HepG2 (cell line): ENCODE data around the gene ANLN. TPM values are rescaled to one million over a fixed set of nuclear protein-coding genes. Genes with fewer than 3 reads are reported as not detected.

Source experiments
- ATAC-seq: fragments of 200-7000 bp; cut with Tn5 transposase; 3 replicates; pipeline ENCODE4 v1.9.1; 2020; ENCODE audit warnings: mild to moderate bottlenecking, moderate library complexity
- Bru-seq: library from RNA; stranded (reverse); fragments of 400-500 nt; gene quantifications from one replicate; lab custom pipeline; 2021; lab: Mats Ljungman, UMichigan
- BruChase-seq, 2 experiments: library from RNA; stranded (reverse); fragments of 400-500 nt; gene quantifications; one replicate each; lab custom pipeline; 2021; lab: Mats Ljungman, UMichigan
- BruUV-seq: library from RNA; stranded (reverse); fragments of 400-500 nt; replicated peaks from 2 replicates; lab custom pipeline; 2021; lab: Mats Ljungman, UMichigan
- CTCF ChIA-PET: fragments of 300-600 bp; formaldehyde crosslinking; extraction: SDS; loops from one replicate; lab custom pipeline; 2021; ENCODE audit warnings: low total read pairs, inconsistent platforms, low intra/inter-chr PET ratio; lab: Yijun Ruan, JAX
- POLR2A ChIA-PET: fragments of 350-600 bp; sonication (Branson Sonifier 250); formaldehyde crosslinking; loops from one replicate; lab custom pipeline; 2020; ENCODE audit warnings: antibody characterized with exemption, inconsistent platforms; lab: Yijun Ruan, JAX
- DNase-seq: peaks from one replicate; pipeline ENCODE4 v3.0.0-alpha.2; 2015; ENCODE audit warnings: low spot score
- FAIRE-seq: peaks from 3 replicates; lab custom pipeline; 2011; peaks lifted over from hg19 to GRCh38; lab: Jason Lieb, UNC
- H2AFZ ChIP-seq: one replicate; pipeline ENCODE4 v1.6.1; 2011; ENCODE audit warnings: low read length, inconsistent platforms
- H3K27ac ChIP-seq: fragments of 300-600 bp; 3 replicates; pipeline ENCODE4 v1.8.0; 2011; ENCODE audit warnings: mixed run types, mild to moderate bottlenecking, mixed read lengths, low read length, inconsistent platforms; ENCODE audit not compliant: insufficient read depth; ENCODE audit errors: extremely low read length
- H3K27me3 ChIP-seq, 2 experiments: fragments of 200-600 bp in 1 of 2; 2 replicates in 1 of 2; 3 replicates in 1 of 2; pipeline versions ENCODE4 v1.6.0 to v1.8.0; 2011; ENCODE audit warnings: low read length in 2 of 2, mild to moderate bottlenecking in 2 of 2, moderate library complexity in 2 of 2, inconsistent platforms in 1 of 2; ENCODE audit not compliant: insufficient read depth in 2 of 2, control insufficient read depth in 1 of 2
- H3K36me3 ChIP-seq, 2 experiments: fragments of 200-600 bp in 1 of 2; replicated peaks in 1 of 2; 2 replicates in 1 of 2; 3 replicates in 1 of 2; pipeline versions ENCODE4 v1.5.1 to v1.8.0; 2011; ENCODE audit warnings: low read length in 2 of 2, inconsistent platforms in 1 of 2; ENCODE audit not compliant: insufficient read depth in 2 of 2, control insufficient read depth in 1 of 2
- H3K4me1 ChIP-seq: 2 replicates; pipeline ENCODE4 v1.5.1; 2012; ENCODE audit warnings: low read length, inconsistent platforms; ENCODE audit not compliant: insufficient read depth
- H3K4me2 ChIP-seq: 2 replicates; pipeline ENCODE4 v1.6.0; 2011; ENCODE audit warnings: low read depth, low read length, inconsistent platforms
- H3K4me3 ChIP-seq, 3 experiments: fragments of 200-600 bp in 1 of 3; sonication (generic), shearing (Covaris generic) in 1 of 3; replicated peaks in 1 of 3; 2 replicates each; pipeline ENCODE4 v1.5.1; 2011 to 2016; ENCODE audit warnings: low read length in 3 of 3, inconsistent platforms in 2 of 3, low read depth in 2 of 3, mild to moderate bottlenecking in 2 of 3, control low read depth in 1 of 3, mixed read lengths in 1 of 3; ENCODE audit not compliant: insufficient read depth in 1 of 3
- H3K79me2 ChIP-seq: one replicate; pipeline ENCODE4 v1.6.1; 2011; ENCODE audit warnings: low read length, inconsistent platforms; ENCODE audit not compliant: insufficient read depth
- H3K9ac ChIP-seq: 2 replicates; pipeline ENCODE4 v1.6.0; 2011; ENCODE audit warnings: mild to moderate bottlenecking, low read depth, low read length, inconsistent platforms; ENCODE audit not compliant: insufficient read depth
- H3K9me3 ChIP-seq: 2 replicates; pipeline ENCODE4 v1.5.1; 2012; ENCODE audit warnings: mild to moderate bottlenecking, low read length
- H4K20me1 ChIP-seq: 2 replicates; pipeline ENCODE4 v1.6.0; 2011; ENCODE audit warnings: inconsistent platforms, mild to moderate bottlenecking, low read length, moderate library complexity; ENCODE audit not compliant: insufficient read depth
- BRCA1 ChIP-seq: sonication (generic); formaldehyde crosslinking; IDR thresholded peaks from 2 replicates; pipeline ENCODE4 v1.4.0; 2020; ENCODE audit warnings: missing genetic modification reagents
- FOXK1 ChIP-seq: sonication (generic); formaldehyde crosslinking; IDR thresholded peaks from 2 replicates; pipeline ENCODE4 v1.4.0; 2020; ENCODE audit warnings: low read depth, missing genetic modification reagents, borderline replicate concordance
- NCOR1 ChIP-seq: fragments of 200-600 bp; sonication (generic); IDR thresholded peaks from 2 replicates; pipeline ENCODE4 v1.7.0; 2017; ENCODE audit warnings: antibody characterized with exemption, low read length, borderline replicate concordance
- PAXIP1 ChIP-seq: sonication (generic); formaldehyde crosslinking; conservative IDR thresholded peaks from 2 replicates; pipeline ENCODE4 v1.4.0; 2020; ENCODE audit warnings: mild to moderate bottlenecking, missing genetic modification reagents, moderate library complexity
- RBM39 ChIP-seq: fragments of 200-400 bp; formaldehyde crosslinking; IDR thresholded peaks from one replicate; pipeline ENCODE4 v1.6.1; 2018; ENCODE audit warnings: antibody characterized with exemption, mild to moderate bottlenecking, low read depth, low read length; ENCODE audit not compliant: poor library complexity, severe bottlenecking
- ZNF430 ChIP-seq: sonication (generic); formaldehyde crosslinking; IDR thresholded peaks from 2 replicates; pipeline ENCODE4 v1.9.0; 2021; ENCODE audit warnings: mild to moderate bottlenecking, missing genetic modification reagents
- ZNF580 ChIP-seq: IDR thresholded peaks from 2 replicates; pipeline ENCODE4 v1.6.1; 2016; ENCODE audit warnings: low read depth, borderline replicate concordance
- WGBS: methylation state at CpG from one replicate; pipeline ENCODE4 v1.1.6; 2017; ENCODE audit warnings: low lambda C conversion rate; 5-methylcytosine and 5-hydroxymethylcytosine counted together
- in situ Hi-C: cut with HindIII; loops from 2 replicates; pipeline ENCODE4 v1.10.0; 2017; ENCODE audit warnings: low pct_unique_long_range_greater_than_20kb; ENCODE audit not compliant: extremely low pct_ligation_motif_present
- intact Hi-C: fragments of 100-400 bp; cut with micrococcal nuclease; formaldehyde crosslinking; loops from one replicate; pipeline ENCODE4 v1.10.0; 2022; ENCODE audit not compliant: unreplicated experiment
- long read RNA-seq, 2 experiments: library from RNA in 1 of 2; library from polyadenylated mRNA in 1 of 2; stranded (forward) in 1 of 2; unstranded in 1 of 2; transcript quantifications; one replicate each; pipeline ENCODE4 v2.0.0, GENCODE V29; 2019 to 2022
- polyA minus RNA-seq, 3 experiments: library from RNA; depleted of rRNA, polyadenylated mRNA; stranded (reverse); fragments of >200 nt; gene quantifications; 2 replicates each; pipeline ENCODE4 v1.2.3, GENCODE V29; 2011; ENCODE audit warnings: low replicate concordance in 1 of 3
- polyA plus RNA-seq, 8 experiments: library from polyadenylated mRNA; depleted of rRNA in 3 of 8; stranded (reverse) in 7 of 8; unstranded in 1 of 8; fragments of >200 nt; fragmentation: Illumina TruSeq in 4 of 8; extraction: Trizol in 4 of 8; gene quantifications; 2 replicates each; pipeline versions ENCODE4 v1.2.1 to v1.2.3, GENCODE V29; 2011 to 2016; ENCODE audit warnings: low read depth in 4 of 8, missing spikeins in 1 of 8, mixed read lengths in 1 of 8; ENCODE audit not compliant: insufficient read depth in 1 of 8
- total RNA-seq, 5 experiments: library from RNA; depleted of rRNA; stranded (reverse); fragments of >200 nt; fragmentation: Illumina TruSeq; extraction: Trizol; gene quantifications; 2 replicates each; pipeline ENCODE4 v1.2.3, GENCODE V29; 2016; ENCODE audit warnings: low read depth in 1 of 5
- TF ChIP-seq, protein P1 (sequence below): sonication (generic); formaldehyde crosslinking; IDR thresholded peaks from 2 replicates; pipeline ENCODE4 v1.5.1; 2020; ENCODE audit warnings: missing genetic modification reagents, mild to moderate bottlenecking, borderline replicate concordance
- TF ChIP-seq, protein P2 (sequence below): sonication (generic); formaldehyde crosslinking; IDR thresholded peaks from 2 replicates; pipeline ENCODE4 v1.5.0; 2020; ENCODE audit warnings: missing genetic modification reagents, mild to moderate bottlenecking, borderline replicate concordance

The ANLN gene
- total RNA-seq (2016; rRNA removed; fragmentation: Illumina TruSeq; extraction: Trizol) (38.8 and 72.0 TPM in 2 replicates), polyA plus RNA-seq (2011; rRNA removed) (13.3 and 20.0 TPM in 2 replicates), polyA minus RNA-seq (2011; rRNA and poly(A)+ RNA removed; ENCODE audit: low replicate concordance) (64.2 and 214 TPM in 2 replicates), Bru-seq, nascent RNA (percentile 75 among the genes with signal in this experiment), BruChase-seq, experiment 1, labeled RNA remaining after a 6-hour chase (percentile 73 among the genes with signal in this experiment), BruChase-seq, experiment 2, labeled RNA remaining after a 2-hour chase (percentile 78 among the genes with signal in this experiment)
- total RNA-seq (2016; cell fraction: cytosol; rRNA removed; fragmentation: Illumina TruSeq; extraction: Trizol; ENCODE audit: low read depth), result 5.1 and 7.8 TPM in 2 replicates
- total RNA-seq (2016; cell fraction: insoluble cytoplasmic fraction; rRNA removed; fragmentation: Illumina TruSeq; extraction: Trizol), result 37.7 and 68.7 TPM in 2 replicates
- 16.4 and 19.9 TPM in 2 replicates for total RNA-seq (2016; cell fraction: membrane; rRNA removed; fragmentation: Illumina TruSeq; extraction: Trizol)
- 96.5 and 107 TPM in 2 replicates for total RNA-seq (2016; cell fraction: nucleus; rRNA removed; fragmentation: Illumina TruSeq; extraction: Trizol)
- 6.3 and 6.5 TPM in 2 replicates for polyA plus RNA-seq (2011; cell fraction: cytosol; rRNA removed)
- 32.3 and 39.3 TPM in 2 replicates for polyA plus RNA-seq (2011; cell fraction: nucleus; rRNA removed)
- polyA plus RNA-seq (2012), result 10.2 and 22.0 TPM in 2 replicates
- 1.8 and 2.1 TPM in 2 replicates for polyA plus RNA-seq (2016; cell fraction: cytosol; fragmentation: Illumina TruSeq; extraction: Trizol; ENCODE audit: low read depth)
- 23.5 and 27.8 TPM in 2 replicates for polyA plus RNA-seq (2016; cell fraction: insoluble cytoplasmic fraction; fragmentation: Illumina TruSeq; extraction: Trizol; ENCODE audit: low read depth)
- polyA plus RNA-seq (2016; cell fraction: membrane; fragmentation: Illumina TruSeq; extraction: Trizol; ENCODE audit: low read depth), result 4.8 and 5.6 TPM in 2 replicates
- polyA plus RNA-seq (2016; cell fraction: nucleus; fragmentation: Illumina TruSeq; extraction: Trizol; ENCODE audit: insufficient read depth, low read depth), result 88.6 and 93.2 TPM in 2 replicates
- 29.0 and 48.1 TPM in 2 replicates for polyA minus RNA-seq (2011; cell fraction: cytosol; rRNA and poly(A)+ RNA removed)
- 105 and 132 TPM in 2 replicates for polyA minus RNA-seq (2011; cell fraction: nucleus; rRNA and poly(A)+ RNA removed)
- long read RNA-seq, experiment 1, partial matches to known transcripts, result 11 of 11 reads
- long read RNA-seq, experiment 1, other reads (novel, unspliced or antisense), result 0 of 11 reads
- long read RNA-seq, experiment 2, partial matches to known transcripts, result 5 of 6 reads
- long read RNA-seq, experiment 2, other reads (novel, unspliced or antisense), result 1 of 6 reads

- no peaks in the 10 kb centered on the region; a peak in 1 of 5 replicates for H3K27me3 ChIP-seq
- FAIRE-seq, result no peak
- ChIA-PET CTCF (no interaction called here), POLR2A (interaction anchor here (0.7 to 2.5 kb wide), 8 partner anchors 18 to 1553 kb away, joined by 3 to 15 read pairs (median 4); partner anchors contain the start of gene SEPTIN7)
- intact Hi-C loops, result loop anchor here (1.0 to 5.0 kb wide), 4 partner anchors 22 to 593 kb away; partner anchors contain the start of genes EEPD1 and SEPTIN7
- peak within 1 kb of the TSS; percentile 93 to 97 (median 97) for H3K4me3 ChIP-seq
- peaks cover 45% of the 10 kb centered on the region for H3K4me1 ChIP-seq
- peak; percentile 92 for DNase-seq
- H3K4me2 ChIP-seq, result peak within 1 kb of the TSS; percentile 95
- peak; percentile 83 for ATAC-seq
- H3K36me3 ChIP-seq, result no peaks in the 10 kb centered on the region
- under 1% methylated on average over 29 of the region's 68 CpGs for WGBS
- no peaks in the 10 kb centered on the region for H4K20me1 ChIP-seq
- no peaks in the 10 kb centered on the region for H3K9me3 ChIP-seq
- BruUV-seq, result no TSS peak
- H2AFZ ChIP-seq, result peak within 1 kb of the TSS; percentile 88
- in situ Hi-C loops, result no loop called here
- peak within 1 kb of the TSS; percentile 96 for H3K9ac ChIP-seq
- peak within 1 kb of the TSS; percentile 89 for H3K27ac ChIP-seq
- H3K79me2 ChIP-seq, result peaks cover 46% of the 10 kb centered on the region
- no peak for TF ChIP-seq FOXK1
- TF ChIP-seq, protein P1, sequence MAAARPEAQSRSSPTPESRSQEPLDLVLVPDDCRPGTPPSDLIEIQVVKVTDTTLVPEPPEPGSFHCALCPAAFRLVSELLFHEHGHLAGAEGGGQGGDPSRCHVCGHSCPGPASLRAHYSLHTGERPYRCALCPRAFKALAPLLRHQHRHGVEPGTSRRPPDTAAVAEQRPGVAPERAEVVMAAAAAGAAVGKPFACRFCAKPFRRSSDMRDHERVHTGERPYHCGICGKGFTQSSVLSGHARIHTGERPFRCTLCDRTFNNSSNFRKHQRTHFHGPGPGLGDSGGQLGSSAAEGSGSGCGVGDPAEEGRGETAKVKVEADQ, result no peak
- TF ChIP-seq BRCA1 (CRISPR knock-in tag), result no peak
- TF ChIP-seq RBM39, result no peak
- TF ChIP-seq ZNF430 (CRISPR knock-in tag), result no peak
- TF ChIP-seq ZNF580 (CRISPR knock-in tag), result peak; percentile 13; the same call in 1 of the 2 replicates
- TF ChIP-seq PAXIP1, result peak; percentile 50; the same call in 1 of the 2 replicates
- TF ChIP-seq NCOR1, result no peak; the same call in 1 of the 2 replicates
- TF ChIP-seq, protein P2, sequence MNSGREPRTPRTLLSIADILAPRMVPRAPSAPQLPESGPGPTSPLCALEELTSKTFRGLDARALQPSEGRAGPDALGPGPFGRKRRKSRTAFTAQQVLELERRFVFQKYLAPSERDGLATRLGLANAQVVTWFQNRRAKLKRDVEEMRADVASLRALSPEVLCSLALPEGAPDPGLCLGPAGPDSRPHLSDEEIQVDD (CRISPR knock-in tag), result 0 out of 2 replicates have a peak, but pooled peaks have one; percentile 54
Measured at GRCh38 chr7:36389371-36390198, at the start of gene ANLN. Gene ANLN, plus strand, starts transcription at chr7:36389862. Its CDS starts 165 bp downstream, at chr7:36390027.
